Measurements from ENCODE around the gene MRPL37.
"Not testable (repeated sequence)": the region's sequence is repeated elsewhere in the genome, so short reads cannot be mapped to it uniquely, and the experiment has no call there.

MRPL37 gene

GRCh38 chr1:54172614-54173599 lies 27.1 kb upstream of the MRPL37 start:
- no peak for DNase-seq

GRCh38 chr1:54173681-54174080 lies 26.3 kb upstream of the MRPL37 start:
- no peak for DNase-seq

GRCh38 chr1:54174106-54174505 lies 25.9 kb upstream of the MRPL37 start:
- no peak for DNase-seq

DNA sequence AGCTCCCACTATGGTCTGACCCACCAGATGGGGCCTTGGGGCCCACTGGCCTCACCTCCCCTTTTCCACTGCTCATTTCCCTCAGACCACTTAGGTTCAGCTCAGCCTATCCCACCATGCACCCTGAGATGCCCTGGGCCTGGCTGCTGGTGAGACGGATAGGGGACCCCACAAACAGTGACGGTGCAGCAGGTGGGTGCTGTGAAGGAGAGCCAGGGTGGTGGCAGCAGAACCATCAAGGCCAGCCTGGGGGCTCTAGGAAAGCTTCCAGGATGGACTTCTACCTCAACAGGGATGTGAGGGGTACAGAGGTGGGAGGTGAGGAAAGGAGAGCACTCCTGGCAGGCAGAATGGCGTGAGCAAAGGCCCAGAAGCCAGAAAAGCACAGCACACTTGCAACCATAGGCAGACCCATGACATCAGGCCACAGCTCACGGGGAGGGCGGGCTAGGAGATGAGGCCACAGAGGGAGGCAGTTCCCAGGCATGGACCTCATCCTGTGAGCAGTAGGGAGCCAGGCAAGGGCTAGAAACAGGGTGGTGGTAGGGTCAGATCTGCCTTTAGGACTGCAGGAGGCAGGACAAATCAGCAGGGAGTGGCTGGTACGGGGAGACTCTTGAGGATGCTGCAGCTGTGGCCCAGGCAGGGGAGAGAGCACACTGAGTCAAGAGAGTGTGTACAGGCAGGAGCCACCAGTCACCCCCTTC lies 23.2 kb upstream of the MRPL37 start:
- no peak for DNase-seq

GRCh38 chr1:54177726-54178125 lies 22.2 kb upstream of the MRPL37 start:
- DNase-seq: no peak

- no peak for DNase-seq
These were observed 21.5 kb upstream of the MRPL37 start for GRCh38 chr1:54178296-54179070.

- DNase-seq: no peak
These were observed 19.1 kb upstream of the MRPL37 start for GRCh38 chr1:54180701-54181360.

DNA sequence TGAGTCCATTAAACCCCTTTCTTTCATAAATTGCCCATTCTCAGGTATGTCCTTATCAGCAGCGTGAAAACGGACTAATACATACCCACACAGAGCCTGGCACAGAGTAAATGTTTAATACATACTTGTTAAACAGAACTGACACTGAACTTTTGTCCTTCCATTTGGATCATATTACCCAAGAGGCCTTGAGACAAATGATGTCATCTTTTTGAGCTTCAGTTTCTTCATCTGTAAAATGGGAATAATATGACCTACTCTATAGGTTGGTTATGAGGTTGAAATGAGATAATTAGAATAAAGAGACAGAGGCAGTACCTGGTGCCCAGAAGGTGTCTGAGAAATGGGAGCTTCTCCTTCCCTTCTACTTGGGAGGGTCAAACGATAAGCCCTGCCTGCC lies 13.9 kb upstream of the MRPL37 start:
- no peak for DNase-seq

GRCh38 chr1:54188291-54188690 lies 11.7 kb upstream of the MRPL37 start:
- no peak for DNase-seq

DNA sequence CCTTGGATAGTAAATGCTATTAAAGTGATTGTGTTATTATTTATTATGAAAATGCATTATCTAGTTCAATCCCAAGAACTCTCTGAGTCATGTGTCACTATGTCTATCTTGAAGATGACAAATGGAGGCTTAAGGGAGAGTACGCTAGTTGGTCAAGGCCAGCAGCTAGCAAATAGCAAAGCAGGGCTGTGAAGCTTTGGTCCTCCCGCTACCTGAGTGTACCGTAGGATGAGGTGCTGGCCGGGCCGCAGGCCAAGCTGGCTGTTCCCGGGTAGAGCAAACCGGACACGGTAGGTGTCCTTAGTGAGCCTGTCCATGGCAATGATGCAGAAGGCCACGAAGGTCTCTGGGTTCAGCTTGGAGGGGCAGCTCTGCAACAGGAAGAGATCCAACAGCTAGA lies 9.4 kb upstream of the MRPL37 start:
- DNase-seq: no peak

DNA sequence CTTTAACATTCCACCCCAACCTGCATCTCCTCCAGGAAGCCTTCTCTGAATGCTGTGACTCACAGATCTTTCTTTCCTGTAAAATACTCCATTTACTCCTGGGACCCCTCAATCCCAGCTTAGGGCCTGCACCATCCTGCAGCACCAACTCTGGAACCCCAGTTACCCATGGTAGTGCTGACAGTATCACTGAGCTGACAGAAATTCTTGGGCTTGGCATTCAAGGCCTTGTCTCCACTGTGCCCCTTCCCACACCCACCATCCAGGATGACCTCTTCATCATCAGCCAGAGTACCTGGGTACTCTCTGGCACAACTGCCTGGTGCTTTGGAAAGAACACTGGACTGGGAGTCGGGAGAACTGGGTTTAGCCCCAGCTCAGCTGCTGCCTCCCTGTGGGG lies 8.4 kb upstream of the MRPL37 start:
- DNase-seq: no peak

GRCh38 chr1:54193453-54193852 lies 6.5 kb upstream of the MRPL37 start:
- no peak for DNase-seq

DNA sequence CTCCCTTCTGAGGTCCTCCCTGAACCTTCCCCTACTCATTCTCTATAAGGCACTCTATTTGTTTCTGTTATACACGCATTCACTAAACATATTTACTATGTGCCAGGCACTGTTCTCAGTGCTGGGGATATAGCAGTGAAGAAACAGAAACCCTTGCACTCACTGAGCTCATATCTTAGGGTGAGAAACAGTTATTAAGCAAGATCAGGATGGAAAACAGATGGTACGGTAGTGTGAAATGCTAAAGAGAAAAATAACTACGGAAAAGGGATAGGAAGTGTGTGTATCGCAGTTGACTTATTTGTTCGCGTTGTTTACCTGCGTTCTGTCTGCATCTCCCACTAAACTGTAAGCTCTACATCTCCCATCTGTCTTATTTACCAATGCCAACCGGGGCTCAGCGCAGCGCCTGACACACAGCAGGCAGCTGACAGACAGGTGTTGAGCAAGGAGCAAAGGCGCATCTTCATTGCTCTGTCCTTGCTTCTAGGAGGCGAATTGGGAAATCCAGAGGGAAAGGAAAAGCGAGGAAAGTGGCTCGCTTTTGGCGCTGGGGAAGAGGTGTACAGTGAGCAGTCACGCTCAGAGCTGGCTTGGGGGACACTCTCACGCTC lies 709 bp upstream of the MRPL37 start:
- DNase-seq: no peak

- peak; percentile 20 for DNase-seq
These were observed 591 bp downstream of the MRPL37 start for GRCh38 chr1:54200519-54200997.

DNA sequence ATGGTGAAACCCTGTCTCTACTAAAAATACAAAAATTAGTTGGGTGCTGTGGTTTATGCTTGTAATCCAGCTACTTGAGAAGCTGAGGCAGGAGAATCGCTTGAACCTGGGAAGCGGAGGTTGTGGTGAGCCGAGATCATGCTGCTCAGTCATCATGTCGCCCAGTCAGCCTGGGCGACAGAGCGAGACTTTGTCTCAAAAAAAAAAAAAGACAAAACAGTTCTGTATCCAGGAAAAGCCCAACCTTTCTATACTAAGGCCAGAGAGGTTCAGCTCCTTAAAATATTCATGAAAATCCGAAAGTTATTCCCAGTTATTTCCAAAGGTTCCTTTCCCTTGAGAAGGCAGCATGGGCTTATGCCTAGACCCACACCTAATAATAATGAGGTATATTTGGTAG lies 4.2 kb downstream of the MRPL37 start:
- no peak for DNase-seq

- DNase-seq: no peak
These were observed 7.3 kb downstream of the MRPL37 start for GRCh38 chr1:54207287-54207686.

GRCh38 chr1:54207896-54208295 lies 7.9 kb downstream of the MRPL37 start:
- not testable (repeated sequence) for DNase-seq

GRCh38 chr1:54212872-54213271 lies 12.9 kb downstream of the MRPL37 start:
- no peak for DNase-seq

DNA sequence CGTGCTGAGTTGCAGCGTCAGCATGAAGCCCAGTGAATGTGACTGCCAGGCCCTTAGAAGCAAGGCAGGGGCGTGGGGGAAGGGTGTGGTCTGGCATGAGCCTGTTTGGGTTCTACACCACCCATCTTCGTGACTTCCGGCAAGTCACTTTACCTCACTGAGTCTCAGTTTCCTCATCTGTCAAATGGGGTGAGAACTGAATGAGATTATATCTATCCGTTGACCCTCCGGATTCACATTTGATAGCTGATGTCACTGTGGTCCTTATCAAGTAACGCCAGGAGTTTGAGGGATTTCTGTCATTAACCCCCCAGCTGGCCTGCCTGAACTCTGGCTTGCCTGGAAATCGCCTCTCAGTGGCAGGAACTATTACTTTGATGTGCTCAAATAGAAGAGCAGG lies 15.6 kb downstream of the MRPL37 start:
- no peak for DNase-seq

- DNase-seq: no peak
These were observed 19.1 kb downstream of the MRPL37 start for GRCh38 chr1:54218883-54219687.

GRCh38 chr1:54219688-54220003 lies 19.7 kb downstream of the MRPL37 start:
- no peak for DNase-seq

All from stimulated activated CD4-positive, alpha-beta T cell treated with anti-CD3 and anti-CD28 coated beads, Interleukin-4, amount 100 ng/mL, for 24 hours (primary cell).